ENCODE measurements around the gene DSCAM.

DSCAM gene

GRCh38 chr21:40490408-40490807 is 356.6 kb downstream of the DSCAM start:
- TF ChIP-seq SIN3A (IDR thresholded peaks at IDR 0.05; ENCODE audit: borderline replicate concordance, insufficient read depth, low read length), result no peak
- no peak for TF ChIP-seq REST (IDR thresholded peaks at IDR 0.05; ENCODE audit: insufficient read depth in 1 of 2, low read depth in 2 of 2, low read length in 2 of 2)
- TF ChIP-seq FOXP2 (optimal IDR thresholded peaks at IDR 0.05; ENCODE audit: borderline replicate concordance, extremely low read depth, extremely low read length, insufficient read depth), result no peak

GRCh38 chr21:40489001-40489400 is 358.0 kb downstream of the DSCAM start:
- TF ChIP-seq TAF1 (IDR thresholded peaks at IDR 0.05; ENCODE audit: borderline replicate concordance, insufficient read depth, low read length) (no peak), POLR2AphosphoS5 (IDR thresholded peaks at IDR 0.05; ENCODE audit: low read depth, low read length) (no peak), FOXP2 (optimal IDR thresholded peaks at IDR 0.05; ENCODE audit: borderline replicate concordance, extremely low read depth, extremely low read length, insufficient read depth) (no peak), SIN3A (IDR thresholded peaks at IDR 0.05; ENCODE audit: borderline replicate concordance, insufficient read depth, low read length) (no peak), REST (IDR thresholded peaks at IDR 0.05; ENCODE audit: insufficient read depth in 1 of 2, low read depth in 2 of 2, low read length in 2 of 2) (no peak)

- TF ChIP-seq REST (IDR thresholded peaks at IDR 0.05; ENCODE audit: insufficient read depth in 1 of 2, low read depth in 2 of 2, low read length in 2 of 2) (no peak), TAF1 (IDR thresholded peaks at IDR 0.05; ENCODE audit: borderline replicate concordance, insufficient read depth, low read length) (no peak), POLR2AphosphoS5 (IDR thresholded peaks at IDR 0.05; ENCODE audit: low read depth, low read length) (no peak), FOXP2 (optimal IDR thresholded peaks at IDR 0.05; ENCODE audit: borderline replicate concordance, extremely low read depth, extremely low read length, insufficient read depth) (no peak), SIN3A (IDR thresholded peaks at IDR 0.05; ENCODE audit: borderline replicate concordance, insufficient read depth, low read length) (no peak)
Measured at GRCh38 chr21:40481764-40482163, 365.2 kb downstream of the DSCAM start.

GRCh38 chr21:40474513-40474912 is 372.4 kb downstream of the DSCAM start:
- no peak for TF ChIP-seq TAF1 (IDR thresholded peaks at IDR 0.05; ENCODE audit: borderline replicate concordance, insufficient read depth, low read length)
- no peak for TF ChIP-seq FOXP2 (optimal IDR thresholded peaks at IDR 0.05; ENCODE audit: borderline replicate concordance, extremely low read depth, extremely low read length, insufficient read depth)
- TF ChIP-seq SIN3A (IDR thresholded peaks at IDR 0.05; ENCODE audit: borderline replicate concordance, insufficient read depth, low read length), result no peak
- no peak for TF ChIP-seq POLR2AphosphoS5 (IDR thresholded peaks at IDR 0.05; ENCODE audit: low read depth, low read length)
- TF ChIP-seq REST (IDR thresholded peaks at IDR 0.05; ENCODE audit: insufficient read depth in 1 of 2, low read depth in 2 of 2, low read length in 2 of 2), result no peak

GRCh38 chr21:40472013-40472412 is 374.9 kb downstream of the DSCAM start:
- TF ChIP-seq REST (IDR thresholded peaks at IDR 0.05; ENCODE audit: insufficient read depth in 1 of 2, low read depth in 2 of 2, low read length in 2 of 2) (no peak), TAF1 (IDR thresholded peaks at IDR 0.05; ENCODE audit: borderline replicate concordance, insufficient read depth, low read length) (no peak), SIN3A (IDR thresholded peaks at IDR 0.05; ENCODE audit: borderline replicate concordance, insufficient read depth, low read length) (no peak), POLR2AphosphoS5 (IDR thresholded peaks at IDR 0.05; ENCODE audit: low read depth, low read length) (no peak), FOXP2 (optimal IDR thresholded peaks at IDR 0.05; ENCODE audit: borderline replicate concordance, extremely low read depth, extremely low read length, insufficient read depth) (no peak)

Measured in PFSK-1 (cell line).